GM18909 (cell line): ENCODE measurements around the gene POTED.
"Not testable (repeated sequence)": the region's sequence is repeated elsewhere in the genome, so short reads cannot be mapped to it uniquely, and the experiment has no call there.

Source experiments
- ATAC-seq: cut with Tn5 transposase; IDR thresholded peaks from one replicate; pipeline ENCODE4 v1.9.1; 2021; ENCODE audit warnings: mild to moderate bottlenecking; ENCODE audit not compliant: unreplicated experiment, poor library complexity

POTED gene

DNA sequence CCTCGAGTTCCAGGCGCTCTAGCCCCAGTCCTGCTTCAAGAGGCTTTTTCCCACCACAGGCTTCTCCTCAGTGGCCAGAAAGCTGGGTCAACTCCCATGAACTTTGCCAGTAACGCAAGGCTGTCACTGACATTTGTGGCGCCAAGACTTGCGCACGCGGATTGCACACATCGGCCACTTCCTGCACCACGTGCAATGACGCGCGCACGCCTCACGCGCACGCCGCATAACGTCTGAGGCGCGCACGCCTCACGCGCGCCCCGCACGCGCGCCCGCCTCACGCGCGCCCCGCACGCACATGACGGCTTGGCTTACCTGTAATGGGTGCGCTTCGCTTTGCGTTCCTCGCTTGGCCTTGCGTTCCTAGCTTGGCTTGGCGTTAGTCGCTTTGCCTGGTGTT is at the start of gene POTED:
Gene POTED, plus strand, starts transcription at position 301 of the 400 bp plus-strand sequence. CDS start 452 bp downstream, outside the sequence.
- not testable (repeated sequence) for ATAC-seq

DNA sequence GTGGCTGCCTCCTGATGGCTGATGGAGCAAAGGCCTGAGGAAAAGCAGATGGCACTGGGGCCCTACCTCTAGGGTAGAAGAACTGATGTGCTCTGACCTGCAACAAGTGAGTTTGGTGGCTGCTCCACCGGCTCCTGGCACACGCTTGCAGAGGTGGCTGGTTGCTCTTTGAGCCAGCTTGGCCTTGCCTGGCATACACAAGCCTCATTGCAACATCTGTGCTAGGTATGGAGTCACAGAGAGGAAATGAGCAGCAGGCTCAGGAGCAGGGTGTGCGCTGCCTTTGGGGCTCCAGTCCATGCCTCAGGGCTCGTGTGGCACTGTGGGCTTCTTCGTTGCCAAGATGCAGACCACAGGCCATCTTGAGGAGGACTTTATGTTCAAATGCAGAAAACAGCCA is 40.5 kb downstream of the POTED start:
- not testable (repeated sequence) for ATAC-seq

DNA sequence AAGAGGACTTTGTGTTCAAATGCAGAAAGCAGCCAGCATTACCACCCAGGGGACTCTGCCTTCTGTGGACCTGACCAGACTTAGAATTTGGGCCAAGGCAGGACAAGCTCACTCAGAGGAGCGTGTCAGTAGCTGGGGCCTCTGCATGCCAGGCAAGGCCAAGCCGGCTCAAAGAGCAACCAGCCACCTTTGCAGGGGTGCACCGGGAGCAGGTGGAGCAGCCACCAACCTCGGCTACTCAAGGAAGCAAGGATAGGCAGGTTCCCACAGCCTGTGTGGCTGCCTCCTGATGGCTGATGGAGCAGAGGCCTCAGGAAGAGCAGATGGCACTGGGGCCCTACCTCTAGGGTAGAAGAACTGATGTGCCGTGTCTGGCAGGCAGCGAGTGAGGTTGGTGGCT is 42.2 kb downstream of the POTED start:
- not testable (repeated sequence) for ATAC-seq
